Smooth muscle cell (in vitro differentiated cells): ENCODE measurements around the gene RYR2. TPM values are rescaled to one million over a fixed set of nuclear protein-coding genes. Genes with fewer than 3 reads are reported as not detected.
"Not testable (repeated sequence)": the region's sequence is repeated elsewhere in the genome, so short reads cannot be mapped to it uniquely, and the experiment has no call there.

Experiments
- DNase-seq: peaks from one replicate; lab custom pipeline; 2025; ENCODE audit not compliant: unreplicated experiment; lab: John Stamatoyannopoulos, UW
- H2AFZ ChIP-seq: fragments of 200-600 bp; sonication (generic); 2 replicates; pipeline ENCODE4 v1.6.0; 2016; ENCODE audit warnings: antibody characterized with exemption, low read depth, mild to moderate bottlenecking
- H3F3A ChIP-seq: fragments of 200-600 bp; sonication (generic); 2 replicates; pipeline ENCODE4 v1.6.0; 2017; ENCODE audit warnings: antibody characterized with exemption, low read depth
- H3K27ac ChIP-seq: fragments of 200-600 bp; sonication (generic); 2 replicates; pipeline ENCODE4 v1.5.1; 2016; ENCODE audit warnings: low read depth, mild to moderate bottlenecking
- H3K27me3 ChIP-seq: fragments of 200-600 bp; sonication (generic); 2 replicates; pipeline ENCODE4 v1.6.1; 2016; ENCODE audit warnings: low read depth, mild to moderate bottlenecking
- H3K36me3 ChIP-seq: fragments of 200-600 bp; sonication (generic); 2 replicates; pipeline ENCODE4 v1.5.1; 2016; ENCODE audit warnings: low read depth
- H3K4me1 ChIP-seq: fragments of 200-600 bp; sonication (generic); 2 replicates; pipeline ENCODE4 v1.5.1; 2016; ENCODE audit warnings: low read depth
- H3K4me2 ChIP-seq: fragments of 200-600 bp; sonication (generic); 2 replicates; pipeline ENCODE4 v1.6.0; 2016; ENCODE audit warnings: mild to moderate bottlenecking
- H3K4me3 ChIP-seq: fragments of 200-600 bp; sonication (generic); 2 replicates; pipeline ENCODE4 v1.5.1; 2016; ENCODE audit warnings: mild to moderate bottlenecking
- H3K79me2 ChIP-seq: fragments of 200-600 bp; sonication (generic); 2 replicates; pipeline ENCODE4 v1.6.0; 2016; ENCODE audit warnings: low read depth, mild to moderate bottlenecking
- H3K9ac ChIP-seq: fragments of 200-600 bp; sonication (generic); 2 replicates; pipeline ENCODE4 v1.6.0; 2016; ENCODE audit warnings: low read depth
- H3K9me3 ChIP-seq: fragments of 200-600 bp; sonication (generic); replicated peaks from 2 replicates; pipeline ENCODE4 v1.5.1; 2016; ENCODE audit warnings: low read depth
- H4K20me1 ChIP-seq: fragments of 200-600 bp; sonication (generic); 2 replicates; pipeline ENCODE4 v1.6.0; 2016; ENCODE audit warnings: low read depth
- WGBS: methylation state at CpG from one replicate; pipeline ENCODE4 v1.1.7; 2016; ENCODE audit warnings: low lambda C conversion rate; 5-methylcytosine and 5-hydroxymethylcytosine counted together
- polyA plus RNA-seq: library from polyadenylated mRNA; unstranded; fragments of >200 nt; fragmentation: Nextera tagmentation; extraction: Ambion mirVana; gene quantifications from 2 replicates; pipeline ENCODE4 v1.2.1, GENCODE V29; 2016
- total RNA-seq: library from RNA; depleted of rRNA; stranded (reverse); fragments of >200 nt; gene quantifications from 2 replicates; pipeline ENCODE4 v1.2.3, GENCODE V29; 2014
- TF ChIP-seq, protein P1 (sequence below): fragments of 200-600 bp; sonication (generic); IDR thresholded peaks from 2 replicates; pipeline ENCODE4 v1.5.1; 2017; ENCODE audit warnings: borderline replicate concordance, mild to moderate bottlenecking, antibody characterized with exemption; ENCODE audit not compliant: insufficient read depth, poor library complexity, severe bottlenecking

Gene RYR2
- total and polyA plus RNA-seq, 2 experiments from 2014 or later: 0.09 TPM; not detected in 1

GRCh38 chr1:237355022-237355421 is 313.0 kb downstream of the RYR2 start:
- WGBS: 86% methylated on average over 1 of the region's 1 CpG
- H3K4me3 ChIP-seq: no peak overlapping the region
- no peaks in the 10 kb centered on the region for H3K9me3 ChIP-seq
- DNase-seq: no peak
- H4K20me1 ChIP-seq: no peaks in the 10 kb centered on the region
- no peaks in the 10 kb centered on the region for H3K79me2 ChIP-seq
- no peak overlapping the region for H2AFZ ChIP-seq
- no peak overlapping the region for H3K4me2 ChIP-seq
- no peaks in the 10 kb centered on the region for H3K36me3 ChIP-seq
- no peaks in the 10 kb centered on the region for H3K27me3 ChIP-seq
- TF ChIP-seq, protein P1, sequence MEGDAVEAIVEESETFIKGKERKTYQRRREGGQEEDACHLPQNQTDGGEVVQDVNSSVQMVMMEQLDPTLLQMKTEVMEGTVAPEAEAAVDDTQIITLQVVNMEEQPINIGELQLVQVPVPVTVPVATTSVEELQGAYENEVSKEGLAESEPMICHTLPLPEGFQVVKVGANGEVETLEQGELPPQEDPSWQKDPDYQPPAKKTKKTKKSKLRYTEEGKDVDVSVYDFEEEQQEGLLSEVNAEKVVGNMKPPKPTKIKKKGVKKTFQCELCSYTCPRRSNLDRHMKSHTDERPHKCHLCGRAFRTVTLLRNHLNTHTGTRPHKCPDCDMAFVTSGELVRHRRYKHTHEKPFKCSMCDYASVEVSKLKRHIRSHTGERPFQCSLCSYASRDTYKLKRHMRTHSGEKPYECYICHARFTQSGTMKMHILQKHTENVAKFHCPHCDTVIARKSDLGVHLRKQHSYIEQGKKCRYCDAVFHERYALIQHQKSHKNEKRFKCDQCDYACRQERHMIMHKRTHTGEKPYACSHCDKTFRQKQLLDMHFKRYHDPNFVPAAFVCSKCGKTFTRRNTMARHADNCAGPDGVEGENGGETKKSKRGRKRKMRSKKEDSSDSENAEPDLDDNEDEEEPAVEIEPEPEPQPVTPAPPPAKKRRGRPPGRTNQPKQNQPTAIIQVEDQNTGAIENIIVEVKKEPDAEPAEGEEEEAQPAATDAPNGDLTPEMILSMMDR: no peak
- H3K4me1 ChIP-seq: no peaks in the 10 kb centered on the region
- no peak overlapping the region for H3K27ac ChIP-seq
- H3F3A ChIP-seq: no peaks in the 10 kb centered on the region
- H3K9ac ChIP-seq: no peak overlapping the region

DNA sequence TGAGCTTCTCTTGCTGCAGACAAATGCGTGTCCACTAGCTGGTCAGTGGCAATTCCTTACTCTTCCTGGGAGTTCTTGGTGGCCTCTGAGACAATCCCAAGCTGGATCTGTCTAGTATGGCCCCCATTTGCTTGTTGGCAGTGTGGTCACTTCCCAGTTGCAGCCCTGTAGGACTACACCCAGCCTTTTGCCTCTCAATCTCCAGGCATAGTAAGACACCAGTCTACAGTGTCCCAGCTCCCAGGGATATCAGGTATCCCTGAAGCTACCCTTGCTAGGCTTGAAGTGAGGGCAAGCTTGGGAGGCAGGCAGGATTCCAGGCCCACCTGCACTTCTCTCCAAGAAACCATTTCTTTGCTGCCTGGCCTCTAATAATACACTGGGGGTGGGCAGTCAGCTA is 316.6 kb downstream of the RYR2 start:
- Histone ChIP-seq H3K36me3 (no peaks in the 10 kb centered on the region), H2AFZ (no peak overlapping the region), H3K4me1 (no peaks in the 10 kb centered on the region), H3K27ac (no peak overlapping the region), H3K4me3 (no peak overlapping the region), H3K9ac (no peak overlapping the region), H3K9me3 (no peaks in the 10 kb centered on the region), H4K20me1 (no peaks in the 10 kb centered on the region), H3F3A (no peaks in the 10 kb centered on the region), H3K27me3 (no peaks in the 10 kb centered on the region), H3K79me2 (no peaks in the 10 kb centered on the region), H3K4me2 (no peak overlapping the region)
- WGBS: 89% methylated on average over 1 of the region's 1 CpG
- DNase-seq: no peak
- TF ChIP-seq, protein P1: no peak

GRCh38 chr1:237367758-237368157 is 325.8 kb downstream of the RYR2 start:
- Histone ChIP-seq H3K4me2 (no peak overlapping the region), H3K79me2 (no peaks in the 10 kb centered on the region), H3K4me1 (no peaks in the 10 kb centered on the region), H2AFZ (no peak overlapping the region), H3K27me3 (no peaks in the 10 kb centered on the region), H3K36me3 (no peaks in the 10 kb centered on the region), H3K27ac (no peak overlapping the region), H3K9me3 (no peaks in the 10 kb centered on the region), H3K4me3 (no peak overlapping the region), H4K20me1 (no peaks in the 10 kb centered on the region), H3F3A (no peaks in the 10 kb centered on the region), H3K9ac (no peak overlapping the region)
- TF ChIP-seq, protein P1: no peak
- WGBS: 84% methylated on average over 2 of the region's 2 CpGs
- DNase-seq: no peak

DNA sequence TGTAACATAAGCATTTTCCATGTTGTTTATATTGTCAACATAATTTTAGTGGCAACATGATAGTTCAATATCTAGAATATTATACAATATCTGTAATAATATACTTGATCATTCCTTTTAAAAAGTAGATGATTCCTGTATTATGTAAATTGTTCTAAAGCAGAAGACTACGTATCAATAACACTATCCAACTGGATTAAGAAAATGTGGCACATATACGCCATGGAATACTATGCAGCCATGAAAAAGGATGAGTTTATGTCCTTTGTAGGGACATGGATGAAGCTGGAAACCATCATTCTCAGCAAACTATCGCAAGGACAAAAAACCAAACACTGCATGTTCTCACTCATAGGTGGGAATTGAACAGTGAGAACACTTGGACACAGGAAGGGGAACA is 329.5 kb downstream of the RYR2 start:
- not testable (repeated sequence) for H3K4me3 ChIP-seq, H3K79me2 ChIP-seq

More for the DNA sequence above, 329.5 kb downstream of the RYR2 start:
- not testable (repeated sequence) for H3K27ac ChIP-seq, H3K9ac ChIP-seq, H2AFZ ChIP-seq, H3K4me1 ChIP-seq, H3K27me3 ChIP-seq, H4K20me1 ChIP-seq, DNase-seq, H3K9me3 ChIP-seq, H3F3A ChIP-seq, H3K36me3 ChIP-seq, H3K4me2 ChIP-seq
- WGBS: 96% methylated on average over 3 of the region's 3 CpGs
